Stimulated activated CD8-positive, alpha-beta memory T cell treated with anti-CD3 and anti-CD28 coated beads, Interleukin-15, amount 100 ng/mL, for 4 hours (primary cell): Measurements from ENCODE around the gene BMERB1.
"Not testable (repeated sequence)": the region's sequence is repeated elsewhere in the genome, so short reads cannot be mapped to it uniquely, and the experiment has no call there.

Experiments
- DNase-seq, 2 donors: peaks; one replicate each; pipeline ENCODE4 v3.0.0-alpha.2; 2020; ENCODE audit warnings: low read depth in 2 of 2

The BMERB1 gene

GRCh38 chr16:15425861-15426260, 8.5 kb upstream of the BMERB1 start:
- no peak for DNase-seq

- DNase-seq, result no peak
Observed at GRCh38 chr16:15426796-15427195, 7.6 kb upstream of the BMERB1 start.

GRCh38 chr16:15427648-15428239, 6.6 kb upstream of the BMERB1 start:
- DNase-seq, result peak; percentile 10 to 32

DNA sequence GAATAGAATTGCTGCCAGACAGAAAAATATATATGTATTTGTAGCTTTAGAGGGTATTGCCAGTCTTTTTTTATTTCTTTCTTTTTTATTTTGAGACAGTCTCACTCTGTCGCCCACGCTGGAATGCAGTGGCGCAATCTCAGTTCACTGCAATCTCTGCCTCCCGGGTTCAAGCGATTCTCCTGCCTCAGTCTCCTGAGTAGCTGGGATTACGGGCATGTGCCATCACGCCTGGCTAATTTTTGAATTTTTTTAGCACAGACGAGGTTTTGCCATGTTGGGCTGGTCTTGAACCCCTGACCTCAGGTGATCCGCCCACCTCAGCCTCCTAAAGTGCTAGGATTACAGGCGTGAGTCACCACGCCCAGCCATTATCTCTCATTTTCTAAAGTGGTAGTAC, 3.5 kb upstream of the BMERB1 start:
- DNase-seq, result not testable (repeated sequence)

DNA sequence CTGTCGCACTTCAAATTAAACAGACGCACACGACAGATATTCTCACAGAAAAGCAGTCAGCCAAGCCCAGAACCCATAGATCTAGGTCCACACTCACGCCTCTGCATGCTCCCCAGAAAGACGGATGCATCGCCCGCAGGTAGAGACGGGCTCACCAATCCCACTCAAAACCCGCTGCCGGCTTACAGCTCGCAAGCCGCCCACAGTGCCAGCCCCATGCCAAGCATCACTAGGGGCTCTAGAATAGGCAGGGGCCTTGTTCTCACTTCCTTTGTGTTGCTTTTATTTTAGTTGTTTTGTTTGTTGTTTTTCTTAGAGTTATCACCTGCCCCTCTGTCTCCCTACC, 336 bp upstream of the BMERB1 start:
- DNase-seq, result no peak

GRCh38 chr16:15435216-15435864, 952 bp downstream of the BMERB1 start:
- DNase-seq, result no peak

GRCh38 chr16:15439102-15439501, 4.7 kb downstream of the BMERB1 start:
- DNase-seq, result no peak

DNA sequence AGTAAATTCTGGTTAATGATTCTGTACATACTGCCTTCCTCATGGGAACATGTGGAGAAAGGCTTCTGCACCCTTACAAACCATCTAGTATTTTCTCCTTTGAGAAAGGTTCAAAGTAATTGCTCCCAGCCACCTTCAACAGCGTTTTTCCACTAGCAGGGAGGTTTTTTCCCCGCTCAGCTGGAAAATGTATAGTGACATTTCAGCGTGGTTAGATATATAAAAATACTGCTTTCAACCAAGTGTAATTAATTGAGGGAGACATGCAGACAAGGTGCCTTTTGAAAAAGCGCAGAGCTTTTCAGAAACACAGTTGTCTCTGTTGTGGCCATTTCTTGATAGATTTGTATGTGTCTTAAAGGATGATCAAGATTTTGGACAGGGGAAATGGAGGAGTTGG, 5.1 kb downstream of the BMERB1 start:
- no peak for DNase-seq

GRCh38 chr16:15440852-15441251, 6.5 kb downstream of the BMERB1 start:
- DNase-seq, result no peak

DNA sequence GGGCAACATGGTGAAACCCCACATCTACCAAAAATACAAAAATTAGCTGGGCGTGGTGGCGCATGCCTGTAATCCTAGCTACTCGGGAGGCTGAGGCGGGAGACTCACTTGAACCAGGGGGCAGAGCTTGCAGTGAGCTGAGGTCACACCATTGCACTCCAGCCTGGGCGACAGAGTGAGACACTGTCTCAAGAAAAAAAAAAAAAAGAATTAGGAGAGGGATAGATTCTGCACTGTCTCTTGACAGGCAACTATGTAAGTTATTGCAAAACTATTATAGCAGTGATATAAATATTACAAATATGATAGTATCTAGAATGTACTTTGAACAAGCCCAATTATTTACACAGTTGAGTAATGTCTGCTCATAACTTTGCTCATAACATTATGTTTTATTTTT, 7.8 kb downstream of the BMERB1 start:
- not testable (repeated sequence) for DNase-seq

- no peak for DNase-seq
Observed at GRCh38 chr16:15443753-15444152, 9.4 kb downstream of the BMERB1 start.

DNA sequence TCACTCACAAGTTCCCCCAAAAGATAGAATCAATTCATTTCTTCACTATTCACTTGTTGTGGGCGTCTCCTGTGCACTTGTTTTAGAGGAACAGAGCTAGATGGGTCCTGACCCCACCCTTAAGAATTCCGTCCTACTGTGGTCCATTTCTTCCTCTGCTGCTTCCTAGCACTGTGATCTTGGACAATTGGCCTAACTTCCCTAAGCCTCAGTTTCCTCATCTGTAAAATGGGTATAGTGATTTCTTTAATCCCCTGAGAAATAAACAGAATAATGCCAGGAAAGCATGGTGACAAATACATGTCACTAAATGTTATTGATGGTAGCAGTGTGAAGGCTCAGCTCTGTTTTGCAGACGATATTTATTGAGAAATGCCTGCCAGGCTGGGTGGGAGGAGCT, 9.9 kb downstream of the BMERB1 start:
- no peak for DNase-seq

- DNase-seq, result no peak
Observed at GRCh38 chr16:15445450-15445849, 11.1 kb downstream of the BMERB1 start.

GRCh38 chr16:15446901-15447300, 12.5 kb downstream of the BMERB1 start:
- no peak for DNase-seq

- DNase-seq, result no peak
Observed at GRCh38 chr16:15450624-15451023, 16.2 kb downstream of the BMERB1 start.

GRCh38 chr16:15451098-15451731, 16.8 kb downstream of the BMERB1 start:
- no peak for DNase-seq

DNA sequence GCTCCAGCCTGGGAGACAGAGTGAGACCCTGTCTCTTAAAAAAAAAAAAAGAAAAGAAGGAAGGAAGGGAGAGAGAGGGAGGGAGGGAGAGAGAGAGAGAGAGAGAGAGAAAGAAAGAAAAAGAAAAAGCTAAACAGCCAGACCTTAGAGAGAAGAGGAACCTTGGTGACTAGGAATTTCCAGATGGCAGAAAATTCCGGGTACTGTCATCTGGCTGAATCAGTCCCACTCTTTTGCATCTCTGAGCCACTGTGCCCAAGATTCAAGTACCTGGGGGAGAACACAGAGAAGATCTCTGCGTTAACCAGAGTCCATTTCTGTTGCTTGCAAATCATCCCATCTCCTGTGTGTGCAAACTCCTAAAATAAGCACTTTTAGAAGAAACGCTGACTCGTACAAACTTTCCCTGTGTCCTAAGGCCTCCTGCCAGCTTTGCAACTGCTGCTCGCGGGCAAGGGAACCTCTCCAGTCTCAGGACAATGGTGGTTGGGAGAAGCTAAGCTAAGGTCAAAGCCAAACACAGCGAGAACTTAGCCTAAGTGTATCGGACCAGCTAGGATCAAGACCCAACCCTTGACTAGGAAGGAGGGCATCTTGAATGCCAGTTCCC, 18.0 kb downstream of the BMERB1 start:
- no peak for DNase-seq

- not testable (repeated sequence) for DNase-seq
Observed at GRCh38 chr16:15453296-15453695, 18.9 kb downstream of the BMERB1 start.

DNA sequence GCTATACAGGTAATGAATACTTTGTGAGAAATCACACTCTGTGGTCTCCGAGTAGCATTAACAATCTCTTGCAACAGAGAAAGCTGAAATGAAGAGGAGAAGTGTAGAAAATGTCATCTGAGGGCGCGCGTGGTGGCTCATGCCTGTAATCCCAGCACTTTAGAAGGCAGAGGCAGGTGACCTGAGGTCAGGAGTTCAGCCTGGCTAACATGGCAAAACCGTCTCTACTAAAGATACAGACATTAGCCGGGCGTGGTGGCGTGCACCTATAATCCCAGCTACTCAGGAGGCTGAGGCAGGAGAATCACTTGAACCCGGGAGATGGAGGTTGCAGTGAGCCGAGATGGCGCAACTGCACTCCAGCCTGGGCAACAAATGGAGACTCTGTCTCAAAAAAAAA, 20.5 kb downstream of the BMERB1 start:
- DNase-seq, result not testable (repeated sequence)

DNA sequence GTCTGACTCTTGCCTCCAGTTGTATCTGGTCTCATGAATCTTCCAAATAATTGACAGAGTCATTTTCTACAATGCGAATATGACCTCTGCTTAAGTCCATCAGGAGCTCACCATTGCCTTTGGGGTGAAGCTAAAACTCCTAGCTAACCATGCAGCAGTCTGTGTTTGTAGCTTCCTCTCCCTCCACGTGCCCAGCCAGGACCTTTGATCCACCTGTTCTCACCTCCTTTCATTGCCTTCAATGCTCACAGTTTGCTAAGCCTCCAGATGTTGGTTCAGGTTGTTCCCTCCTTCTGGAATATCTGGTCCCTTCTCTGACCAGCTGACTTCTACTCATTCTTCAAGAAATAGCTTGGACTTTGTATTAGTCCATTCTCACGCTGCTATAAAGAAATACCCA, 23.0 kb downstream of the BMERB1 start:
- DNase-seq, result no peak

DNA sequence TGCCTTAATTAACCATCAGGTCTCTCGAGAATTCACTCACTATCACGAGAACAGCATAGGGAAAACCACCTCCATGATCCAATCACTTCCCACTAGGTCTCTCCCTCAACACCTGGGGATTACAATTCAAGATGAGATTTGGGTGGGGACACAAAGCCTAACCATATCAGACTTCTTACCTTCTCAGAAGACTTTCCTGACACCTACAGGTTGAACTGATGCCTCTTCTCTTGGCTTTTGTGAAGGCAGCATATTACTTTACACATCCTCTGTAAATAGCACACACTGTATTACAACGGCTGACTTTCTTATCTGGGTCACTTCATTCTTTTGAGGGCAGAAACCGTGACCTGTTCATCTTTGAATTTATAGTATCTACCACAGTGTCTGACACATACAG, 23.6 kb downstream of the BMERB1 start:
- no peak for DNase-seq

DNA sequence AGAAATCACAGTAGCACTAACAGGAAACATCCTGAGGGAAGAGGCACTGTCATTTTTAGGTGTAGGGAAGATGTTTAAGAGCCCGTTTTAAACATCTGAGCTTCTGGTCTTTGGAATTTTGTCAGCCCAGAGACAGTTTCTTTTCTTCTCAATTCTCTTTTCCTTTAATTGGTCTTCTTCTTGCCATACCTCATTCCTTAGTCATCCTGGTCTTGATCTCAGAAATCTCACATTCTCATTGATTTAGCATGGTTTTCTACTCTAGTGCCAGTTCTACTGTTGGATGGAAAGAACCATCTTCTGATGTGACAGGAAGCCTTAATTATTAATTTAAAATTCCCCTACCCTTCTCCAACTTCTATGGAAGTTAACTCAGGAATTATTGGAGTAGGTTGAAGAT, 25.4 kb downstream of the BMERB1 start:
- DNase-seq, result no peak

DNA sequence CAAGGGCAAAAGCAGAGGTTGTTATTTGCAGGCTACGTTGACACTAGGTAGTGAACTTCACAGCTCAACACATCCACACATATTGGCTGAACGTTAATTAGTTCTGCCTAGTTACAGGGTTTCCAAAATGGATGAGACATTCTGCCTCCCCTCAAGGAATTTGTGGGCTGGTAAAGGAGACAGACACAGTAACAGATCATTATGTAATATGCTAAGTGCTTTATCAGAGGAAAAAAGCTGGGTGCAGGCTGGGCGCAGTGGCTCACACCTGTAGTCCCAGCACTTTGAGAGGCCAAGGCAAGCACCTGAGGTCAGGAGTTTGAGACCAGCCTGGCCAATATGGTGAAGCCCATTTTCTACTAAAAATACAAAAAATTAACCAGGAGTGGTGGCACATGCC, 26.2 kb downstream of the BMERB1 start:
- no peak for DNase-seq
